Measurements from ENCODE around the gene DAPL1. TPM values are rescaled to one million over a fixed set of nuclear protein-coding genes. Genes with fewer than 3 reads are reported as not detected.
A peak's percentile ranks its signal among the peaks of the same experiment; 100 is the strongest.

Gene DAPL1
- total RNA-seq, 1 experiment from 2014 or later, result not detected

DNA sequence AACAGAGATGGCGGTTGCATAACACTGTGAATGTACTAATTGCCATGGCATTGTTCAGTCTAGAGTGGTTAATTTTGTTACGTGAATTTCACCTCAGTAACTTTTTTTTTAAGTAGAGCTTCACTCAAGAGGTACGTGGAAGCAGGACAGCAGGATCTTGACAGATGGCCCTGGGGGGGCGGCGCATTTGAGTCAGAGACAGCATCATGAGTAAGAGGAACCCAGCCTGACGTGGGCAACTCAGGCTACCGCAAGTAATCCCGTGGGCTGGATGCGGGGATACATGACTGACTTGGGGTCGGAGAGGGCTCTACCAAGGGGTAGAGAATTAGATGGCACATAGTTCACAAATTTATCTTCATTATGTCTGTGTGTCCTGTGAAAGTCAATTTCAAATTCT, 38.1 kb upstream of the DAPL1 start:
- Mint-ChIP-seq H3K36me3 (peaks cover 4% of the 10 kb centered on the region; the same call in 1 of the 2 replicates), H3K4me1 (peaks cover 16% of the 10 kb centered on the region), H3K27me3 (ENCODE audit: low read depth) (no peaks in the 10 kb centered on the region; the same call in 1 of the 2 replicates), H3K4me3 (no peak overlapping the region), H3K27ac (no peak overlapping the region), H3K9me3 (peaks cover 5% of the 10 kb centered on the region)
- POLR2A ChIA-PET, result no interaction called here
- CTCF ChIA-PET, result interaction anchor here (4.7 kb wide), 1 partner anchor 12 kb away, joined by 92 read pairs; no protein-coding TSS in a partner anchor
- DNase-seq (ENCODE audit: low spot score) (no peak), ATAC-seq (no peak)
- TF ChIP-seq ELF4 (CRISPR knock-in tag; IDR thresholded peaks at IDR 0.05; ENCODE audit: low read depth) (no peak), TEAD1 (CRISPR knock-in tag; IDR thresholded peaks at IDR 0.05) (no peak), RORB (CRISPR knock-in tag; IDR thresholded peaks at IDR 0.05) (no peak), ZSCAN18 (CRISPR knock-in tag; IDR thresholded peaks at IDR 0.05) (no peak), NR2C2 (CRISPR knock-in tag; IDR thresholded peaks at IDR 0.05) (no peak)

- H3K9me3 Mint-ChIP-seq, result peaks cover 9% of the 10 kb centered on the region
- H3K27ac Mint-ChIP-seq, result no peak overlapping the region
- H3K27me3 Mint-ChIP-seq (ENCODE audit: low read depth), result no peaks in the 10 kb centered on the region; the same call in 1 of the 2 replicates
- no peak for ATAC-seq
- no peak for TF ChIP-seq CBFB (CRISPR knock-in tag; IDR thresholded peaks at IDR 0.05; ENCODE audit: low read depth)
- no peak for TF ChIP-seq GABPB1 (CRISPR knock-in tag; IDR thresholded peaks at IDR 0.05)
- TF ChIP-seq FOXJ3 (CRISPR knock-in tag; IDR thresholded peaks at IDR 0.05; ENCODE audit: borderline replicate concordance), result no peak
- TF ChIP-seq FOXP1 (CRISPR knock-in tag; IDR thresholded peaks at IDR 0.05; ENCODE audit: borderline replicate concordance), result no peak
- no peak for TF ChIP-seq MYBL2 (CRISPR knock-in tag; IDR thresholded peaks at IDR 0.05)
- no peak for TF ChIP-seq AR (CRISPR knock-in tag; IDR thresholded peaks at IDR 0.05)
- no peak for TF ChIP-seq ZNF219 (CRISPR knock-in tag; IDR thresholded peaks at IDR 0.05; ENCODE audit: borderline replicate concordance)
- no peak for TF ChIP-seq NR2C2 (CRISPR knock-in tag; IDR thresholded peaks at IDR 0.05)
- ChIA-PET POLR2A (no interaction called here), CTCF (interaction anchor here (1.8 kb wide), 1 partner anchor 36 kb away, joined by 6 read pairs; no protein-coding TSS in a partner anchor)
- peaks cover 11% of the 10 kb centered on the region for H3K4me1 Mint-ChIP-seq
- H3K4me3 Mint-ChIP-seq, result no peak overlapping the region
- H3K36me3 Mint-ChIP-seq, result peaks cover 4% of the 10 kb centered on the region; the same call in 1 of the 2 replicates
- DNase-seq (ENCODE audit: low spot score), result no peak
These were observed 34.2 kb upstream of the DAPL1 start for GRCh38 chr2:158760887-158761286.

- ATAC-seq (peak; percentile 68), DNase-seq (ENCODE audit: low spot score) (no peak)
- CTCF ChIA-PET, result interaction anchor here (1.8 to 2.5 kb wide), 2 partner anchors 8 to 37 kb away, joined by 6 to 24 read pairs; no protein-coding TSS in a partner anchor
- peaks cover 4% of the 10 kb centered on the region; the same call in 1 of the 2 replicates for H3K36me3 Mint-ChIP-seq
- POLR2A ChIA-PET, result interaction anchor here (0.5 kb wide), 1 partner anchor 62 kb away, joined by 4 read pairs; no protein-coding TSS in a partner anchor
- peaks cover 9% of the 10 kb centered on the region for H3K9me3 Mint-ChIP-seq
- peaks cover 11% of the 10 kb centered on the region for H3K4me1 Mint-ChIP-seq
- H3K4me3 Mint-ChIP-seq, result no peak overlapping the region
- no peaks in the 10 kb centered on the region; the same call in 1 of the 2 replicates for H3K27me3 Mint-ChIP-seq (ENCODE audit: low read depth)
- no peak overlapping the region for H3K27ac Mint-ChIP-seq
- TF ChIP-seq, protein P1, sequence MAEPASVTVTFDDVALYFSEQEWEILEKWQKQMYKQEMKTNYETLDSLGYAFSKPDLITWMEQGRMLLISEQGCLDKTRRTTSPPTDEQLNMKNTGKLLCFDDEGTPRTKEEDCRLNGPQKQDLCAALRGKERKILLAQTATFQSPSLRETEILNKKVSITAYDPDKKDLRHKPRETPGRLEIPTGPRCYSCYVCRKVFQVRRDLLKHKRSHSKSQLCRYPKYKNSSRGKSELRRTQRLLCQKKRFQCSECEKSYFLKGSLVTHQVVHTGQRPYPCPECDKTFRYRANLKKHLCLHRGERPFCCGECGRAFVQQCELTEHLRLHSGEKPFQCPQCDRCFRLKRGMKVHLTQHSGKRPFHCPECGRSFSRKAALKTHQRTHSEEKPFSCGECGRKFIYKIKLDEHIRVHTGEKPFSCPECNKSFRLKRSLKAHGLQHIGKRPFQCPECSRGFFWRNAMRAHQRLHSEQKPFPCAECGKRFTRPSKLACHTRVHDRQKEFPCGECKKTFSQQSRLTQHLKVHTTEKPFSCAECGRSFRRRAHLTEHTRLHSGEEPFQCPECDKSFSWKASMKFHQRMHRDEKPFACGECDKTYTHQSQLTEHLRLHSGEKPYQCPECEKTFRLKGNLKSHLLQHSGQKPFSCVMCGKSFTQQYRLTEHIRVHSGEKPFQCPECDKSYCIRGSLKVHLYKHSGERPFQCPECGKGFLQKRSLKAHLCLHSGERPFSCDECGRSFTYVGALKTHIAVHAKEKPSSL (CRISPR knock-in tag; conservative IDR thresholded peaks at IDR 0.05), result no peak
- TF ChIP-seq ATF1 (CRISPR knock-in tag; IDR thresholded peaks at IDR 0.05), result no peak
- TF ChIP-seq, protein P2, sequence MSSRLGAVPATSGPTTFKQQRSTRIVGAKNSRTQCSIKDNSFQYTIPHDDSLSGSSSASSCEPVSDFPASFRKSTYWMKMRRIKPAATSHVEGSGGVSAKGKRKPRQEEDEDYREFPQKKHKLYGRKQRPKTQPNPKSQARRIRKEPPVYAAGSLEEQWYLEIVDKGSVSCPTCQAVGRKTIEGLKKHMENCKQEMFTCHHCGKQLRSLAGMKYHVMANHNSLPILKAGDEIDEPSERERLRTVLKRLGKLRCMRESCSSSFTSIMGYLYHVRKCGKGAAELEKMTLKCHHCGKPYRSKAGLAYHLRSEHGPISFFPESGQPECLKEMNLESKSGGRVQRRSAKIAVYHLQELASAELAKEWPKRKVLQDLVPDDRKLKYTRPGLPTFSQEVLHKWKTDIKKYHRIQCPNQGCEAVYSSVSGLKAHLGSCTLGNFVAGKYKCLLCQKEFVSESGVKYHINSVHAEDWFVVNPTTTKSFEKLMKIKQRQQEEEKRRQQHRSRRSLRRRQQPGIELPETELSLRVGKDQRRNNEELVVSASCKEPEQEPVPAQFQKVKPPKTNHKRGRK (CRISPR knock-in tag; IDR thresholded peaks at IDR 0.05; ENCODE audit: borderline replicate concordance), result no peak
- no peak for TF ChIP-seq GTF2I (CRISPR knock-in tag; conservative IDR thresholded peaks at IDR 0.05)
- TF ChIP-seq ZNF396 (CRISPR knock-in tag; IDR thresholded peaks at IDR 0.05; ENCODE audit: borderline replicate concordance), result no peak
- no peak for TF ChIP-seq NR1H2 (CRISPR knock-in tag; IDR thresholded peaks at IDR 0.05)
- no peak for TF ChIP-seq MXD4 (CRISPR knock-in tag; IDR thresholded peaks at IDR 0.05; ENCODE audit: borderline replicate concordance)
- no peak for TF ChIP-seq KAT7 (CRISPR knock-in tag; IDR thresholded peaks at IDR 0.05; ENCODE audit: borderline replicate concordance)
- TF ChIP-seq ERG (CRISPR knock-in tag; IDR thresholded peaks at IDR 0.05), result no peak
- no peak for TF ChIP-seq ZSCAN18 (CRISPR knock-in tag; IDR thresholded peaks at IDR 0.05)
These were observed 33.5 kb upstream of the DAPL1 start for GRCh38 chr2:158761621-158762020.
